HEK293 (cell line): Measurements from ENCODE around the gene DPH6.
A peak's percentile ranks its signal among the peaks of the same experiment; 100 is the strongest.
"Not testable (repeated sequence)": the region's sequence is repeated elsewhere in the genome, so short reads cannot be mapped to it uniquely, and the experiment has no call there.

Source experiments
- CTCF ChIA-PET: fragments of 350-600 bp; formaldehyde crosslinking; extraction: SDS; loops from one replicate; lab custom pipeline; 2021; ENCODE audit warnings: antibody characterized with exemption; lab: Yijun Ruan, JAX
- POLR2A ChIA-PET: fragments of 300-600 bp; formaldehyde crosslinking; extraction: SDS; loops from one replicate; lab custom pipeline; 2020; ENCODE audit warnings: antibody characterized with exemption, inconsistent platforms; lab: Yijun Ruan, JAX
- H3K27ac ChIP-seq: fragments of 200-500 bp; sonication (Bioruptor generic); 2 replicates; pipeline ENCODE4 v1.5.1; 2014; ENCODE audit warnings: low read depth, low read length, control low read depth, inconsistent platforms; ENCODE audit errors: extremely low read depth
- H3K36me3 ChIP-seq, 2 experiments: fragments of 200-500 bp in 1 of 2; sonication (Bioruptor generic) in 1 of 2; 1 replicate in 1 of 2; 2 replicates in 1 of 2; pipeline ENCODE4 v1.5.1; 2014 to 2017; ENCODE audit warnings: inconsistent platforms in 2 of 2, low read length in 2 of 2; ENCODE audit not compliant: control insufficient read depth in 2 of 2, insufficient read depth in 1 of 2
- H3K4me1 ChIP-seq: fragments of 200-500 bp; sonication (Bioruptor generic); 2 replicates; pipeline ENCODE4 v1.5.1; 2014; ENCODE audit warnings: mild to moderate bottlenecking, low read length, inconsistent platforms; ENCODE audit not compliant: control insufficient read depth, insufficient read depth
- H3K4me3 ChIP-seq: 2 replicates; pipeline ENCODE4 v1.5.1; 2011; ENCODE audit warnings: low read depth, mild to moderate bottlenecking, control low read depth, low read length, moderate library complexity
- H3K9me3 ChIP-seq: fragments of 200-500 bp; sonication (Bioruptor generic); 2 replicates; pipeline ENCODE4 v1.5.1; 2014; ENCODE audit warnings: low read depth, low read length, inconsistent platforms; ENCODE audit not compliant: control insufficient read depth, insufficient read depth
- FEZF1 ChIP-seq: fragments of 450-650 bp; formaldehyde crosslinking; IDR thresholded peaks from 2 replicates; pipeline ENCODE4 v1.5.1; 2016; ENCODE audit warnings: missing biosample characterization, missing genetic modification characterization
- YY2 ChIP-seq: fragments of 450-650 bp; formaldehyde crosslinking; IDR thresholded peaks from 2 replicates; pipeline ENCODE4 v1.5.1; 2016; ENCODE audit warnings: missing biosample characterization, missing genetic modification characterization
- ZBTB21 ChIP-seq: fragments of 450-650 bp; formaldehyde crosslinking; IDR thresholded peaks from 2 replicates; pipeline ENCODE4 v1.5.1; 2017; ENCODE audit warnings: missing biosample characterization, missing genetic modification characterization
- ZBTB6 ChIP-seq: fragments of 450-650 bp; formaldehyde crosslinking; IDR thresholded peaks from 2 replicates; pipeline ENCODE4 v1.5.1; 2017; ENCODE audit warnings: missing biosample characterization, missing genetic modification characterization
- ZEB2 ChIP-seq: fragments of 450-650 bp; formaldehyde crosslinking; IDR thresholded peaks from 2 replicates; pipeline ENCODE4 v1.5.1; 2016; ENCODE audit warnings: missing biosample characterization, missing genetic modification characterization
- ZFP37 ChIP-seq: fragments of 450-650 bp; formaldehyde crosslinking; IDR thresholded peaks from 2 replicates; pipeline ENCODE4 v1.5.1; 2016; ENCODE audit warnings: missing biosample characterization, missing genetic modification characterization
- ZNF146 ChIP-seq: fragments of 450-650 bp; formaldehyde crosslinking; IDR thresholded peaks from 2 replicates; pipeline ENCODE4 v1.5.1; 2016; ENCODE audit warnings: missing biosample characterization, missing genetic modification characterization
- ZNF155 ChIP-seq: fragments of 450-650 bp; formaldehyde crosslinking; IDR thresholded peaks from 2 replicates; pipeline ENCODE4 v1.5.1; 2016; ENCODE audit warnings: missing biosample characterization, missing genetic modification characterization
- ZNF18 ChIP-seq: fragments of 450-650 bp; formaldehyde crosslinking; IDR thresholded peaks from 2 replicates; pipeline ENCODE4 v1.5.1; 2016; ENCODE audit warnings: missing biosample characterization, missing genetic modification characterization
- ZNF248 ChIP-seq: fragments of 450-650 bp; formaldehyde crosslinking; IDR thresholded peaks from 2 replicates; pipeline ENCODE4 v1.5.1; 2017; ENCODE audit warnings: missing biosample characterization, missing genetic modification characterization
- ZNF26 ChIP-seq: fragments of 450-650 bp; formaldehyde crosslinking; IDR thresholded peaks from 2 replicates; pipeline ENCODE4 v1.5.1; 2016; ENCODE audit warnings: missing biosample characterization, missing genetic modification characterization
- ZNF324 ChIP-seq: fragments of 450-650 bp; formaldehyde crosslinking; IDR thresholded peaks from 2 replicates; pipeline ENCODE4 v1.5.1; 2016; ENCODE audit warnings: missing biosample characterization, missing genetic modification characterization
- ZNF433 ChIP-seq: fragments of 450-650 bp; formaldehyde crosslinking; IDR thresholded peaks from 2 replicates; pipeline ENCODE4 v1.5.1; 2016; ENCODE audit warnings: missing biosample characterization, missing genetic modification characterization, low read depth
- ZNF501 ChIP-seq: fragments of 450-650 bp; formaldehyde crosslinking; IDR thresholded peaks from 2 replicates; pipeline ENCODE4 v1.5.1; 2016; ENCODE audit warnings: missing biosample characterization, missing genetic modification characterization
- ZNF549 ChIP-seq: fragments of 450-650 bp; IDR thresholded peaks from 2 replicates; pipeline ENCODE4 v1.5.1; 2018; ENCODE audit warnings: missing biosample characterization, missing genetic modification characterization, mild to moderate bottlenecking, inconsistent platforms, moderate library complexity
- ZNF561 ChIP-seq: fragments of 450-650 bp; IDR thresholded peaks from 2 replicates; pipeline ENCODE4 v1.5.1; 2018; ENCODE audit warnings: missing biosample characterization, missing genetic modification characterization, borderline replicate concordance
- ZNF621 ChIP-seq: fragments of 450-650 bp; formaldehyde crosslinking; IDR thresholded peaks from 2 replicates; pipeline ENCODE4 v1.5.1; 2017; ENCODE audit warnings: missing biosample characterization, missing genetic modification characterization
- ZNF645 ChIP-seq: fragments of 450-650 bp; formaldehyde crosslinking; IDR thresholded peaks from 2 replicates; pipeline ENCODE4; 2016; ENCODE audit warnings: missing biosample characterization, missing genetic modification characterization
- ZNF776 ChIP-seq: fragments of 450-650 bp; formaldehyde crosslinking; IDR thresholded peaks from 2 replicates; pipeline ENCODE4 v1.5.0; 2017; ENCODE audit warnings: missing biosample characterization, missing genetic modification characterization, borderline replicate concordance
- TF ChIP-seq, protein P1 (sequence below): fragments of 450-650 bp; formaldehyde crosslinking; IDR thresholded peaks from 2 replicates; pipeline ENCODE4 v1.5.1; 2017; ENCODE audit warnings: missing biosample characterization, missing genetic modification characterization
- TF ChIP-seq, protein P2 (sequence below): fragments of 450-650 bp; formaldehyde crosslinking; IDR thresholded peaks from 2 replicates; pipeline ENCODE4 v1.5.1; 2016; ENCODE audit warnings: missing biosample characterization, missing genetic modification characterization

DPH6 gene

GRCh38 chr15:35381328-35381727, 164.6 kb downstream of the DPH6 start:
- peaks cover 2% of the 10 kb centered on the region; the same call in 1 of the 2 replicates for H3K4me1 ChIP-seq
- no peak overlapping the region for H3K4me3 ChIP-seq
- H3K9me3 ChIP-seq, result no peaks in the 10 kb centered on the region
- H3K36me3 ChIP-seq, result no peaks in the 10 kb centered on the region
- H3K27ac ChIP-seq, result no peak overlapping the region
- no peak for TF ChIP-seq ZNF645 (tag by site-specific recombination)
- TF ChIP-seq, protein P1, sequence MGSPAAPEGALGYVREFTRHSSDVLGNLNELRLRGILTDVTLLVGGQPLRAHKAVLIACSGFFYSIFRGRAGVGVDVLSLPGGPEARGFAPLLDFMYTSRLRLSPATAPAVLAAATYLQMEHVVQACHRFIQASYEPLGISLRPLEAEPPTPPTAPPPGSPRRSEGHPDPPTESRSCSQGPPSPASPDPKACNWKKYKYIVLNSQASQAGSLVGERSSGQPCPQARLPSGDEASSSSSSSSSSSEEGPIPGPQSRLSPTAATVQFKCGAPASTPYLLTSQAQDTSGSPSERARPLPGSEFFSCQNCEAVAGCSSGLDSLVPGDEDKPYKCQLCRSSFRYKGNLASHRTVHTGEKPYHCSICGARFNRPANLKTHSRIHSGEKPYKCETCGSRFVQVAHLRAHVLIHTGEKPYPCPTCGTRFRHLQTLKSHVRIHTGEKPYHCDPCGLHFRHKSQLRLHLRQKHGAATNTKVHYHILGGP (tag by site-specific recombination), result peak; percentile 47; the same call in 1 of the 2 replicates
- 0 out of 2 replicates have a peak, but pooled peaks have one; percentile 21 for TF ChIP-seq FEZF1 (tag by site-specific recombination)
- TF ChIP-seq ZNF18 (tag by site-specific recombination), result 0 out of 2 replicates have a peak, but pooled peaks have one; percentile 22
- no peak for TF ChIP-seq ZNF549 (tag by site-specific recombination)
- no peak for TF ChIP-seq ZNF26 (tag by site-specific recombination)
- POLR2A ChIA-PET, result no interaction called here
- CTCF ChIA-PET, result no interaction called here

- POLR2A ChIA-PET, result no interaction called here
- TF ChIP-seq ZNF561 (tag by site-specific recombination) (no peak), ZBTB21 (tag by site-specific recombination) (no peak)
- Histone ChIP-seq H3K4me1 (peaks cover 2% of the 10 kb centered on the region; the same call in 1 of the 2 replicates), H3K9me3 (no peaks in the 10 kb centered on the region), H3K4me3 (no peak overlapping the region), H3K27ac (no peak overlapping the region), H3K36me3 (no peaks in the 10 kb centered on the region)
- CTCF ChIA-PET, result no interaction called here
Measured at GRCh38 chr15:35379972-35380371, 166.0 kb downstream of the DPH6 start.

DNA sequence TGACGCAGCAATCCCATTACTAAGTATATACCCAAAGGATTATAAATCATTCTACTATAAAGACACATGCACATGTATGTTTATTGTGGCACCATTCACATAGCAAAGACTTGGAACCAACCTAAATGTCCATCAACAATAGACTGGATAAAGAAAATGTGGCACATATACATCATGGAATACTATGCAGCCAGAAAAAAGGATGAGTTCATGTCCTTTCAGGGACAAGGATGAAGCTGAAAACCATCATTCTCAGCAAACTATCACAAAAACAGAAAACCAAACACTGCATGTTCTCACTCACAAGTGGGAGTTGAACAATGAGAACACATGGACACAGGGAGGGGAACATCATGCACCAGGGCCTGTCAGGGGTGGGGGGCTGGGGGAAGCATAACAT, 167.5 kb downstream of the DPH6 start:
- not testable (repeated sequence) for H3K27ac ChIP-seq
- TF ChIP-seq ZNF146 (tag by site-specific recombination), result peak; percentile 76
- TF ChIP-seq, all 188 proteins: peak for 1; not testable (repeated sequence) for 187
- CTCF ChIA-PET, H3K4me1 ChIP-seq, H3K4me3 ChIP-seq, POLR2A ChIA-PET, H3K9me3 ChIP-seq, H3K36me3 ChIP-seq: not testable (repeated sequence)

GRCh38 chr15:35376707-35377106, 169.3 kb downstream of the DPH6 start:
- no peaks in the 10 kb centered on the region for H3K36me3 ChIP-seq
- no peak overlapping the region for H3K4me3 ChIP-seq
- H3K9me3 ChIP-seq, result no peaks in the 10 kb centered on the region
- ChIA-PET CTCF (no interaction called here), POLR2A (no interaction called here)
- peaks cover 2% of the 10 kb centered on the region; the same call in 1 of the 2 replicates for H3K4me1 ChIP-seq
- no peak overlapping the region for H3K27ac ChIP-seq
- TF ChIP-seq YY2 (tag by site-specific recombination) (no peak), ZNF433 (no peak), ZNF324 (tag by site-specific recombination) (no peak), ZEB2 (no peak), ZNF155 (tag by site-specific recombination) (no peak), ZFP37 (tag by site-specific recombination) (no peak), ZNF776 (tag by site-specific recombination) (no peak), ZBTB6 (no peak), ZNF248 (tag by site-specific recombination) (no peak), ZNF621 (no peak), ZNF501 (tag by site-specific recombination) (no peak)
- TF ChIP-seq, protein P2, sequence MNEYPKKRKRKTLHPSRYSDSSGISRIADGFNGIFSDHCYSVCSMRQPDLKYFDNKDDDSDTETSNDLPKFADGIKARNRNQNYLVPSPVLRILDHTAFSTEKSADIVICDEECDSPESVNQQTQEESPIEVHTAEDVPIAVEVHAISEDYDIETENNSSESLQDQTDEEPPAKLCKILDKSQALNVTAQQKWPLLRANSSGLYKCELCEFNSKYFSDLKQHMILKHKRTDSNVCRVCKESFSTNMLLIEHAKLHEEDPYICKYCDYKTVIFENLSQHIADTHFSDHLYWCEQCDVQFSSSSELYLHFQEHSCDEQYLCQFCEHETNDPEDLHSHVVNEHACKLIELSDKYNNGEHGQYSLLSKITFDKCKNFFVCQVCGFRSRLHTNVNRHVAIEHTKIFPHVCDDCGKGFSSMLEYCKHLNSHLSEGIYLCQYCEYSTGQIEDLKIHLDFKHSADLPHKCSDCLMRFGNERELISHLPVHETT, result no peak
